GDM1 (cell line): ENCODE results near the gene POLRMT.

Source experiments
- DNase-seq: peaks from one replicate; lab custom pipeline; 2025; lab: John Stamatoyannopoulos, UW

POLRMT gene

GRCh38 chr19:662962-663681, 29.8 kb upstream of the POLRMT start, which contains the start of gene RNF126:
RNF126 (minus strand) TSS chr19:663214; CDS start chr19:663121, 93 bp downstream.
- DNase-seq = peak; percentile 89

DNA sequence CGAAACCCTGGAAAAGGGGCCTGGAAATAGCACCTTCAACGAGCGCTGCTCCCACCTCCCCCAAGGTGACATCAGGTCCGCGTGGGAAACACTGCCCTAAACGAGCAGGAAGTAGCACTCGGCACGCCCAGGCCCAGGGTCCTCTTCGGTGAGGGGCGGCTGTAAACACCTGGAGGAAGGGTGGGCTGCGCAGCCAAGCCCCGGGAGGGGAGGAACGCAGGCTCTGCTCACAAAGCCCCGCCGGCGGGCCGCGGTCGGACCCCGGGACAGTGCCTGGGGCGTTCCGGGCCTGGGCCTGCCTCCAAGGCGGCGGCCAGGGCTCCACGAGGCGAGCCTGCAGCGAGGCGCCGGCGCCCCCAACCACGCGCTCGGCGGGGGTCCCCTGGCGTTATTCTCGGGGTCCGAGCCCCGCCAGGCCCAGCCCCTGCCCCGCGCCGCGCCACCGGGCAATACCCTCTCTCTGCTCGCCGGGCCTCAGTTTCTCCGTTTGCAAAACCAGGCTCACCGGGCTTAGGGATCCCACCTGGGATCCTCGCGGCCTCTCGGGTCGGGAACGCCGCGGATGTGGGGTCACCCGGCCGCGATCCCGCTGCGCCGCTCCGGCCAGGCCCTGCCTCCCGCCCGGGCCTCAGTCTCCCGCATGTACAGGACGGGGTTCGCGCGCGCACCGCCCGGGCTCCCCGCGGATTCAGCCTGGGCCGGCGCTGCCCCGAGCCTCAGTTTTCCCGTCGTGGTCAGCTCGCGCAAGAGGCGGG, 29.0 kb upstream of the POLRMT start:
- peak; percentile 25 for DNase-seq

DNA sequence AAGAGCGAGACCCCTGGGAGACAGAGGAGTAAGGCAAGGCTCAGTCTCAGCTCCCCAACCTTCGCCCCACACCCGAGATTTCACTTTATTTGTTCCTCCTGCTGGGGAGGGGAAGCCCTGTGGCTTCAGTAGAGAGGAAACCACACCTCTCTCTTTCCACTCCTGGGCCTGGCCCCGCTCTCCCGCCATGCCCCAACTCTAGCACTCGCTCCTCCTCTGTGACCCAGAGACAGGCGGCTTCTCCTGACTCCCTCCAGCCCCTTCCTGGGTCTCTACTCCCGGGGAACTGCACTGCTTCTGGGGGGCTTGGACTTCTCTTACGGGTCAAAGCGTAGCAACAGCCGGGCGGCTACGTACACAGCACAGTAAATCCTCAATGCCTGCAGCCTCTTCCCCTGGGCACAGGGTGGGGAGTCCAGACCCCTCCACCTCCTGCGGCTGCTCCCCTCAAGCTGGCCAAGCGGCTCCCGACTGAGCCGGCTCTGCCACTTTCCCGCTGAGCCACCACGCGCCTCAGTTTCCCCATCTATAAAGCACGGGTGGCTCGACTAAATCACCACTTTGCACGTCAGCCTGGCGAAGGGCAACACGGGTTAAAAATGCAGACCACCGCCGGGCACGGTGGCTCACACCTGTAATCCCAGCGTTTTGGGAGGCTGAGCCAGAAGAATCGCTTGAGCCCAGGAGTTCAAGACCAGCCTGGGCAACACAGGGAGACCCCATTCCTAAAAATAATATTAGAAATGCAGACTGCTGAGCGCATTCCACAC, 28.3 kb upstream of the POLRMT start:
- no peak for DNase-seq

DNA sequence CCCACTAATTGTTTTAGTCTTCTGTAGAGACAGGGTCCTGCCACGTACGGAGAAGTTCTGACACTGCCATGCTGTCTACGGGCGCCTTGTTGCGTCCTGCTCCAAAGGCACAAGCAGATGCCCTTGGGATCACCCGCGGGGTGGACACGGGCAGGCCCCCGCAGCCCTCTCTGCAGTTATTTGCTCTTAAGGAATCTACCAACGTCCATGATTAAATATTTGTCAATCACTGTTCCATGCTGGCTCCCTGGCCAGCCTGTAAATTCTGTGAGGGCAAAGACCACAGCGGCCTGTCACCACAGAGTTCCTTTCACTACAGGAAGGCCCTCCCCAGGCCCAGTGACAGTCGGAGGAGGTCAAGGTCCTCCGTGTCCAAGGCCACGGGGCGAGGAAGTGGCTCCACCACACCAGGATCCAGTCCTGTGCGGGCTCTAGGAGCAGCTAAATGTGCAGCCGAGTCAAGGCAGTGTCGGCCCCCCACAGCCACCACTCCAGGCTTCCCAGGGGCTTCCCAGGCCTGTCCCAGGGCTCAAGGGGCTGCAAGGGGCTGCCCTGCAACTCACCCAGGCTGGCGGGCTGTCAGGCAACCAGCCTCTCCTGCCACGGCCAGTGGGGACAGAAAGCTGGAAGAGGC, 27.6 kb upstream of the POLRMT start:
- no peak for DNase-seq

DNA sequence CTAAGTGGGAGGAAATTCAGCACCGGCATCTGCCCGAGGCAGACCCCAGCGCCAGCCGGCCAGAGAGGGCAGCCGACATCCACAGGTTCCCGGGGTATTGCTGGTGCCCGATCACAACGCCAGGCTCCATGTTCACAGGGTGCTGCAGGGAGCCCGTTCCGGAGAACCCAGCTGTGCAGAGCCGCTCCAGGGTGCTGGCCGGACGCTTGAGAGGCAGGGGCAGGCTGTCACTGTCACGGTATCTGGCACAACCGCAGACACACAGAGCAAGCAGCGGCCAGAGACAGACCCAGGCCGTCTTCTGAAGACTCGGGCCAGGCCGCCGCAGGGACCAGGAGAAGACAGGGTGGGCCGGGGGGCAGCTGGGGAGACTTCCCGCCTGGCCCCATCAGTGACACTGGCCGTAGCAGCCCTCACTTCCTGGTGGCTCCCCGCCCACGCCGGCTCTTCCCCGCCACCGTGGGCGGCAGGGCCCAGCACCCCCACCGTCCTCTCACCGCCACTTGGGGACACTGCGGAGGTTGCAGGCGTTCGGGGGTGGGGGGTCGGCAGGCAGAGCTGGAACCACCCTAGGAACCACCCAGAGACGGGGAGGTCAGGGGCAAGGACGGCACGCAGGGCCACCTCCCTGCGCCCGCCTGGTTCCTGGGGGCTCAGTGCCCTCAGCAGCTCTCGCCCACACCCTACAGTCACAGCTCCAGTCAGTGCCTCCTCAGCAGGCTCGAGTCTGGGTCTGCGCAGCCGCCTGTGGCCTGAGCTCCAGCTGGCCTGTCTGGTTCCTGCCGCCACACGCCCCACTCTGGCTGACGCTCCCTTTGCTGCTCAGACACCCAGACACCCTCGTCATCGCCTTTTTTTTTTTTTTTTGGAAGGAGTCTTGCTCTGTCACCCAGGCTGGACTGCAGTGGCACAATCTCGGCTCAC, 25.8 kb upstream of the POLRMT start:
- DNase-seq = no peak

DNA sequence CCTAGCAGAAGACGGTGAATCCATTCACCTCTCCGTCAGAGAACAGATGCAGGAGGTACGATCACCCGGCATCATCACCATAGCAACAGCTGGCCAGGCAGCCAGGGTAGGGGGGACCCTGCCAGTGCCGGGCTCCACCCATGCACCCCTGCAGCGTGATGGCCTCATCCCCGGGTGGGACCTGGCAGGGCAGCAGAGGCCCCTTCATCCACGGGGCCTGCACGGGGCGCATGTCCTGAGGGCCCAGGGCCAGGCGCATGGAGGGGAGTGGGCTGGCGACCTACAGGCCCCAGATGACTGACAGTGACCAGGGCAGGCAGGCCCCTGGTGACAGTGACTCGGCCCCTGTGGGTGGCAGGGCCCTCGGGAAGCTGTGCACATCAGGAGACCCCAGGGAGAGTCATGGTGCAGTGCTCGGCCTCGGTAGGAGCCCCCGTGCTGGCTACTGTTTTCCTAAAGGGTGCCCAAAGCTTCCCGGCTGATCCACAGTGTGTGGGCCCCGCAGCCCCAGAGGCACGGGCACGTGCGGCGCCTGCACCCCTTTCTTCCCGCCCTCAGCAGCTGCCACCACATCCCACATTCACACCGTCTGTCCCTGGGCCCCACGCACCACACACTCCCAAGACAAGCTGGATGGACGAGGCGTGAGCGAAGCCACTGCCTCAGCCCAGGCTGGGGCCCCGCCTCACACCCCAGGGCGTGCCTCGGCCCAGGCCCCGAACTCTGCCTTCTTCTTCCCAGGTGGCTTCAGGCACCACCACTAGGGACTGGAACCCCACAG, 24.9 kb upstream of the POLRMT start:
- no peak for DNase-seq

DNA sequence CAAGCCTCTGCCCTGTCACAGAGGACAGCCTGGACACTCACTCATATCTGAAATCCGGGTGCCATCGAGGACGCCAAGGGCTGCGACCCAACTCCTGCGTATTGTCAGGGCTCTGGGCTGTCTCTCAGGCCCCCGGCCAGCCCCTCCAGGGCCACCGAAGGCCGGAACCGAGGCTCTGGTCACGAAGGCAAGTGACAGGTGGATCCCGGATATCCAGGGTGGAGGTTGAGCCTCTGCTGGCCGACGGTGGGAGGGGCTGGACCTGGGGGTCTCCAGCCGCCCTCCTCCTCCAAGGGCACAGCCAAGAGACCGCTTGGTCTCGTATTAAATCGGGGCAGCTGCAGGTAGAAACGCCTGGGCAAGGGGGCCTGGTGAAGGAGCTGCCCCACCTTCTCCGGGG, 24.3 kb upstream of the POLRMT start:
- no peak for DNase-seq

DNA sequence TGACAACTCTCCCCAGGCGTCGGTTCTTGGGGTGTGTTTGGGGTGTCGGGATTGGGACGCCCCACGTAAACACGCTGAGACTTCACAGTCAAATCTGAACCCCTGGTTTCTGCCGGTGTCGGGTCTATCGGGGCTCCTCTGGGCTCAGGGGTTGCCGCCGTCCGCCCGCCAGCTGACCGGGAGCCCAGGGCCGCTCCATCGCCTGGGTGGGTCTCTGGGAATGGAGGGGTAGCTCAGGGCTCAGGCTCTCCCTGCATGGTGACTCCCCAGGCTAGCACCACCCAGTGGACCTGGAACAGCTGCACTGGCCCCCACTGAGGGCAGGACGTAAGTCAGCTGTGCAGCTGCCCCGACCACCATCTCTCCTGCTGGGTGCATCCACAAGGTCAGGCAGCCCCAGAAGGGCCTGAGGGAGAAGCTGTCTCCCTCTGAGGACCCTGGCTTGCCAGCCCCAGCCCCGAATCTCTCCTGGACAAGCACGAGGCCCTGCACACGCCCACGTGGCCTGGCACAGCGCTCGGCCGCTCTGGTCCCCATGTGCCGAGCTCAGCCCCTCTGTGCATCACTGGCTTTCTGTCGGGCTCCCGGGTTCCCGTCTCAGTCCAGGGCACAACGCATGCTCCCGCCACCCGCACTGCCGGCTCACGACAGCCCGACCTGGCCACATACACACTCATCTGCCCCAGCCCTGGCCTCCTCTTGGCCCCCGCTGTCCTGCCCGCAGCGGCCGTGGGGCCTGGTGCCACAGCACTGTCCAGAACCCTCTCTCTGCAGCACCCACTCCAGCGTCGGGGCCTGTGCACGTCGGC, 23.6 kb upstream of the POLRMT start:
- no peak for DNase-seq

- no peak for DNase-seq
Observed at GRCh38 chr19:655691-656090, 22.4 kb upstream of the POLRMT start.

- DNase-seq = no peak
Observed at GRCh38 chr19:653425-653824, 20.1 kb upstream of the POLRMT start.

GRCh38 chr19:652467-653389, 19.4 kb upstream of the POLRMT start:
- DNase-seq = no peak

GRCh38 chr19:651991-652390, 18.7 kb upstream of the POLRMT start:
- DNase-seq = no peak

GRCh38 chr19:651114-651818, 17.9 kb upstream of the POLRMT start:
- no peak for DNase-seq

GRCh38 chr19:650121-650520, 16.8 kb upstream of the POLRMT start:
- DNase-seq = no peak

DNA sequence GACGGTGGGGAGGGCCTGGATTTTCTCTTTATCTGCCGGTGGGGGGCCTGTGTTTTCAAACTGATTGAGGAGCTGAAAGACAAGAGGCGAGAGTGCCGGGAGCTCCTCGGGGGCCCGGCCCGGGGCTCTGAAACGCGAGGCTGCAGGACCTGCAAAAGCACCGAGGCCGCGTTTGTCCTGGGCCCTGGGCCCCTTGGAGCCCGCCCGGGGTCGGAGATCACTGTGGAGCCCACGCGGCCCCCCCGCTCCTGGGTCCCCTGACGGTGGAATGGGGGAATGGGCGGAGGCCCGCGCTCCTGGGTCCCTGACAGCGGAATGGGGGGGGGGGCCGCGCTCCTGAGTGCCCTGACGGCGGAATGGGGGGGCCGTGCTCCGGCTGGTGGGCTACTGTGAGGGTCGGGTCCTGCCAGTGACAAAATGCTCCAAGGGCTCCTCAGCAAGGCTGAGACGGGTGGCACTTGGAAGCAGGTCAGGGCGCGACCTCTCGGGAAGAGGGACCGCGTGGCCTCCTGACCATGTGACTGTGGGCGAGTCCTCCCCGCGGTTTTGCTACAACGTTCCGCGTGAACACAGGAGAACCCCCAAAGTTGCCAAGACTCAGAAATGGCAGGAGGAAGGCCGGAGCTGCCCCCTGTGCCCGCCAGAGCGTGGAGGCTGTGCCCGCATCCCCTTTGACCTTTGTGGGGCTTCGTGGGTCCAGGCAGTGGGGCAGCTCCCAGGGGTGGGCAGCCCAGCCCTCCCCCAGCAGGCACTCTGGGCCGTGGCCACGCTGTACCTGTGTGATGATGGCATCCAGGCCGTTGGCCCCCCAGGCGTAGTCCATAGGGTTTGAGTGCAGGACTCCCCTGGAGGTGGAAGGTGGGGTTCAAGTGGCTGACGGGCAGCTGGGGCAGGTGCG, 15.8 kb upstream of the POLRMT start:
- no peak for DNase-seq

DNA sequence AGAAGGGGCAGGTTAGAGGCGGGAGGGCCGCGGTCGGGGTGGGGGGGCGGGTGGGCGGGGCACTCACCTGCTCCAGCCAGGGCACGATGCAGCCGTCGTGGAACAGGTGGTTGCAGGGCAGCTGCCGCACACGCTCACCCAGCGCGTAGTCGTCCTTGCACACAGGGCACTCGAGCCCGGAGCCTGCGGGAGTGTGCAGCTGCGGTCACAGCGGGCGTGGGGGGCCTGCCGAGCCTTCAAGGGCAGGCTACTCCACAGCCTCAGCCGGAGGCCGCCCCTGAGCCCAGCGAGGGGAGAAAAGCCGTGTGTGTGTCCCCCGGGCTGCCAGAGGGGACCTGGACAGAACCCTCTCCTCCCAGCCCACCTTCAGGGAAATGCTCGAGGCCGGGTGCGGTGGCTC, 15.0 kb upstream of the POLRMT start:
- no peak for DNase-seq
